GM18858 (cell line): ENCODE results near the gene PRRT4.
A peak's percentile ranks its signal among the peaks of the same experiment; 100 is the strongest.

ENCODE experiments used
- ATAC-seq: cut with Tn5 transposase; IDR thresholded peaks from one replicate; pipeline ENCODE4 v1.9.1; 2021; ENCODE audit not compliant: unreplicated experiment

Gene PRRT4

GRCh38 chr7:128350708-128351295, 10.7 kb downstream of the PRRT4 start:
- no peak for ATAC-seq

GRCh38 chr7:128349466-128349825, 12.0 kb downstream of the PRRT4 start:
- no peak for ATAC-seq

GRCh38 chr7:128347647-128348097, 13.8 kb downstream of the PRRT4 start:
- no peak for ATAC-seq

GRCh38 chr7:128344431-128344774, 17.1 kb downstream of the PRRT4 start:
- no peak for ATAC-seq

- peak; percentile 87 for ATAC-seq
Observed at GRCh38 chr7:128343554-128344430, 17.7 kb downstream of the PRRT4 start, which contains the start of gene RBM28. Gene RBM28, minus strand, starts transcription at chr7:128343908. Its CDS starts 115 bp downstream, at chr7:128343793.

GRCh38 chr7:128341733-128342132, 19.8 kb downstream of the PRRT4 start:
- ATAC-seq: no peak

GRCh38 chr7:128335730-128336129, 25.8 kb downstream of the PRRT4 start:
- ATAC-seq: no peak

- no peak for ATAC-seq
Observed at GRCh38 chr7:128324368-128324680, 37.2 kb downstream of the PRRT4 start.

- ATAC-seq: no peak
Observed at GRCh38 chr7:128323459-128324367, 37.8 kb downstream of the PRRT4 start.

GRCh38 chr7:128323040-128323439, 38.5 kb downstream of the PRRT4 start:
- ATAC-seq: no peak

- no peak for ATAC-seq
Observed at GRCh38 chr7:128322040-128322643, 39.3 kb downstream of the PRRT4 start.

- ATAC-seq: no peak
Observed at GRCh38 chr7:128321044-128321422, 40.5 kb downstream of the PRRT4 start.

GRCh38 chr7:128318691-128319090, 42.8 kb downstream of the PRRT4 start:
- no peak for ATAC-seq

GRCh38 chr7:128311013-128311412, 50.5 kb downstream of the PRRT4 start:
- ATAC-seq: no peak

GRCh38 chr7:128310499-128310898, 51.0 kb downstream of the PRRT4 start:
- no peak for ATAC-seq

- ATAC-seq: no peak
Observed at GRCh38 chr7:128309976-128310375, 51.5 kb downstream of the PRRT4 start.

- ATAC-seq: no peak
Observed at GRCh38 chr7:128309124-128309523, 52.4 kb downstream of the PRRT4 start.

GRCh38 chr7:128307061-128307460, 54.4 kb downstream of the PRRT4 start:
- ATAC-seq: no peak

- no peak for ATAC-seq
Observed at GRCh38 chr7:128304212-128304611, 57.3 kb downstream of the PRRT4 start.

GRCh38 chr7:128303643-128304042, 57.8 kb downstream of the PRRT4 start:
- ATAC-seq: no peak

GRCh38 chr7:128303133-128303532, 58.4 kb downstream of the PRRT4 start:
- no peak for ATAC-seq
